Measurements from ENCODE around the gene WNT16. TPM values are rescaled to one million over a fixed set of nuclear protein-coding genes. Genes with fewer than 3 reads are reported as not detected.

WNT16 gene
- total RNA-seq, 1 experiment from 2014 or later = not detected

GRCh38 chr7:121390109-121390508 lies 61.3 kb downstream of the WNT16 start:
- DNase-seq = no peak
- H3K27ac Mint-ChIP-seq = no peak overlapping the region; a peak in 1 of 7 replicates
- Histone ChIP-seq H4K91ac (ENCODE audit: insufficient read length, low read depth, low read length) (no peak overlapping the region), H2BK12ac (ENCODE audit: insufficient read length, low read depth, low read length) (no peak overlapping the region), H3K27me3 (ENCODE audit: insufficient read depth, low read length) (no peaks in the 10 kb centered on the region), H3K9ac (ENCODE audit: extremely low read depth, insufficient read length, low read length) (no peak overlapping the region), H3K23ac (ENCODE audit: insufficient read length, low read depth, low read length) (no peak overlapping the region), H3K4me2 (ENCODE audit: insufficient read depth, insufficient read length, low read length) (no peak overlapping the region), H3K79me2 (ENCODE audit: insufficient read depth, low read length) (peaks cover 41% of the 10 kb centered on the region; the same call in 1 of the 2 replicates), H2BK5ac (ENCODE audit: insufficient read length, low read length) (no peak overlapping the region), H3K18ac (ENCODE audit: insufficient read length, low read depth, low read length) (no peak overlapping the region), H4K8ac (replicated peaks; ENCODE audit: insufficient read length, low read depth, low read length) (no peak overlapping the region), H2AFZ (ENCODE audit: low read length) (no peak overlapping the region), H2BK120ac (ENCODE audit: low read depth, low read length, poor library complexity, severe bottlenecking) (no peak overlapping the region), H3T11ph (ENCODE audit: low read length) (no peak overlapping the region), H3K4ac (ENCODE audit: low read depth, low read length) (no peak overlapping the region), H4K20me1 (ENCODE audit: control insufficient read depth, insufficient read depth, insufficient read length) (no peaks in the 10 kb centered on the region), H3K23me2 (ENCODE audit: insufficient read length, low read depth, low read length, poor library complexity, severe bottlenecking) (no peaks in the 10 kb centered on the region), H4K5ac (ENCODE audit: insufficient read length, low read depth, low read length) (no peak overlapping the region), H3K14ac (ENCODE audit: insufficient read depth, low read length) (no peak overlapping the region), H3K56ac (ENCODE audit: insufficient read length, low read depth, low read length) (no peak overlapping the region), H3K79me1 (ENCODE audit: insufficient read depth, low read depth, low read length, poor library complexity, severe bottlenecking) (peaks cover 8% of the 10 kb centered on the region), H3K27ac (ENCODE audit: insufficient read length, low read depth, low read length) (no peak overlapping the region), H3K9me3 (ENCODE audit: control insufficient read depth, low read depth, low read length) (no peaks in the 10 kb centered on the region), H2AK5ac (ENCODE audit: insufficient read length, low read length) (no peak overlapping the region), H3K4me1 (ENCODE audit: insufficient read depth, low read length) (no peaks in the 10 kb centered on the region), H2BK15ac (ENCODE audit: low read depth, low read length) (no peak overlapping the region), H2BK20ac (ENCODE audit: low read depth, low read length, poor library complexity, severe bottlenecking) (no peak overlapping the region)
- peaks cover 12 to 15% (median 13%) of the 10 kb centered on the region in 3 experiments for H3K36me3 Mint-ChIP-seq (ENCODE audit: insufficient read depth in 1 of 3, low read depth in 3 of 3)
- TF ChIP-seq CTCF (conservative IDR thresholded peaks at IDR 0.05) = no peak
- peaks cover 21 to 41% of the 10 kb centered on the region in 2 experiments for H3K4me1 Mint-ChIP-seq
- H3K9me3 Mint-ChIP-seq = no peaks in the 10 kb centered on the region
- no peaks in the 10 kb centered on the region for H3K27me3 Mint-ChIP-seq (ENCODE audit: low read depth)
- no peak overlapping the region for H3K4me3 Mint-ChIP-seq
